AG08395 (cell line): ENCODE measurements around the gene KDM5B.
A peak's percentile ranks its signal among the peaks of the same experiment; 100 is the strongest.

Source experiments
- DNase-seq: peaks from one replicate; pipeline ENCODE4 v3.0.0; 2012; ENCODE audit warnings: mixed read lengths, low spot score

The KDM5B gene

GRCh38 chr1:202711949-202712635 is 96.1 kb downstream of the KDM5B start:
- DNase-seq = no peak

DNA sequence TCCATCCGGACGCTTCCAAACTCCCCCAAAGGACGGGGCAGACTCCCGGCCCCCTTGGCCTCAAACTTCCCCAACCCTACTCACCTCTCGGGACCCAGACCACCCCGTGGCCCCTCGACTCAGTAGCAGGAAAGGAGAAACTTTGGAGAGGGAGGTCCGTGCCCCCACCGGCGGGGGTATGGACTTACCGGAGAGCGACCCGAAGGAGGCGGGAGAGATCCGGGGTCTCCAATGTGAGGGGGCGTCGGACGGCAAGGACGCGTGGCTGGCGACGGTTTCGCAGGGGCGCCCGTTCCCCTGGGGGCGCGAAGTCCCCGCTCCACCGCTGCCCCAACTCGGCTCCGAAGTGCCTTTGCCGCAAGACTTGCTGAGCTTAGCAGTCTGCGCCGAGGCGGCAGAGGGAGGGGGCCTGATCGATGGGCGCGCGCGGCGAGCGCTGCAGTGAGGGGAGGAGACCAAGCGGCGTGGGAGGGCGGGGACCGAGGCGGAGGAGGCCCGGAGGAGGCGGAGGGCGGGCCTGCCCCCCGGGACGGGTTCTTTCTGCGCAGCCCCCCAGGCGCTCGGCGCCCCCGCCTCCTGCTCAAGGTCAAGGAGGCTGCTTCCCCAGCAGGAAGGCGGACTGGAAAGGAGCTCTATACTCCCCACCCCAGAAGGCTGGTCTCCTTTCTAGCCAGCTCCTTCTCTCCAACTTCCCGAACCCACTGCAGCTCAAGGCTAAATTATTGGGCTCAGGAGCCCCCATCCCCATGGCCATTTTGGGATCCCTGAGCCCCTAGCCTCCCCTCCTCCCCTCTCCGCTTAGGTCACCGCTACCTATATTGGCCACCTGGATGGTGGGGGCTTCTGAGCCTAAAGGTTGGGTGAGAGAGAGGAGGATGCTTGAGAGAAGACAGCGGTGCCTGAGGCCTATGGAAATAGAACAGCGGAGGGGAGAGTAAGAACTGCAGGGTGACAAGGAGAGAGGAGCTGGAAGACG is 97.9 kb downstream of the KDM5B start, which contains the start of gene SYT2:
SYT2 (minus strand) TSS at position 385 of the 976 bp plus-strand sequence. CDS start 104,682 bp downstream, outside the sequence.
- DNase-seq = peak; percentile 22

- no peak for DNase-seq
Measured at GRCh38 chr1:202709276-202710041, 98.8 kb downstream of the KDM5B start.

DNA sequence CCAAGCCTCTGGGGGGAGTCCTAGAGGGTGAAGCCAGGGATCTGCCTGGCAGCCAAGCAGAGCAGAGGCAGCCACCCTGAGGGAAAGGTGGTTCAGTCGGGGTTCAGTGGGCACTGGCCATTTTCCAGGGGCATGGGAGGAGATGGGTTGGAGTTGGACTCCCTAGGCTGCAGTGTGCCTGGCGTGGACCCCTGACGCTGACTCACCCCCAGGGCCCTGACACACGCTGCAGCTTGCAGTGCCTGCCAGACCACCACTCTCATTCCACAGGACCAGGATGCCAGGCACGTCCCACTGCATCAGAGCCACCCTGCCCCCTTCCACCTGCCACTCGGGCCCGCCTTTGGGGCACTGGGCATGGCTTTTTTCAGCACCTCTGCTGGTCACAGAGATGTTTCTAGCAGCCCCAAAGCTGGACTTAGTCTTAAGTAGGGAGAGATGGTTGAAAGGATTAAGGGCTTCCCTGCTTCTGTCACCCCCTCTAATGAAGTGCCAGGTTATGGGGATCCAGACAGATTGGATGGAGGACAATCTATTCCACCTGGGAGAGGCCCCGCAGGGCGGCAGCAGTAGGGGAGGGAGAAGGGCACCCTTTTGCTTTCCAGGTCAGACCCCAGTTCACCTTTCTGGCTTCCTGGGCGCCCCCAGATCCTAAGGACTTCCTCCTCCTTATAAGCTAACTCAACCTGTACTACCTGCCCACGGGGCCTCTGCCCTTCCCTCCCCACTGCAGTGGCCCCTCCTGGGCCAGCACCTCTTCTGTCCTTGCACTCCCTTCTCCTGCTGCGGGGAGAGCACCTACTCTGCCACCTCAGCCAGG is 99.6 kb downstream of the KDM5B start:
- no peak for DNase-seq

DNA sequence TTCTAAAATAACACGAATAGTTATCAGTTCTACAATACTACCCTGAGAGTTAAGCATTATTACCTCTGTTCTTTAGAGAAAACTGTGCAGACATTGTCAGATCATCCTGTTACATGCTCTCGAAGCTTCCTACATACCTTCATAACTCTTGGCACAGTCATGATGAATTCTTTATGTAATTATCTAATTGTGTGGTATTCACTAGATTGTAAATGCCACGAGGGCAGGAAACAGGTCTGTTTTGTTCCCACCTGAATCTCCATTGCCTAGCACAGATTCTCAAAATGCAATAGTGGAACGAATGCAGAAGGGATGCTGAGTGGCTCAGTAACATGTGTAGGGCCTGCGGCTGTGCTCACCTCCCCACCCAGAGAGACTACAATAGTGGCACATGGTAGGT is 101.4 kb downstream of the KDM5B start:
- no peak for DNase-seq

GRCh38 chr1:202704601-202705000 is 103.6 kb downstream of the KDM5B start:
- DNase-seq = no peak

- DNase-seq = no peak
Measured at GRCh38 chr1:202703191-202703590, 105.0 kb downstream of the KDM5B start.

- no peak for DNase-seq
Measured at GRCh38 chr1:202702088-202702487, 106.1 kb downstream of the KDM5B start.

- no peak for DNase-seq
Measured at GRCh38 chr1:202701200-202701599, 107.0 kb downstream of the KDM5B start.

DNA sequence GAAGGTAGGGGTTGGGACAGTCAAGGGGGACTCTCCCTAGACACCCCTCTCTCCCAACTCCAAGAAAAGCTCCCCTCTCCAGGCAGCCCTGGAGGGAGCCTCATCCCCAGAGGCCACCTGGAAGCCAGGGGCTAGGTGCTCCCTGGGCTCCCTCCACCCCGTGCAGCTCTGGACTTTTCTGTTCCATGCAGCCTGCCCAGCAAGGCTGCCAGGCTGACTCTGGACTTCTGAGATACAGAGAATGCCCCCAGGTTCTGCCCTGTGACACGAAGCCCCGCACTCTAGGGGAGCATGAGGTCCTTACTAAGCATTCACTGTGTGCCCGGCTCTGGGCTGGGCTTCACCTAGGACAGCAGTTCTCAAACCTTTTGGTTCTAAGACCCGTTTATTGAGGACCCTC is 108.2 kb downstream of the KDM5B start:
- no peak for DNase-seq

DNA sequence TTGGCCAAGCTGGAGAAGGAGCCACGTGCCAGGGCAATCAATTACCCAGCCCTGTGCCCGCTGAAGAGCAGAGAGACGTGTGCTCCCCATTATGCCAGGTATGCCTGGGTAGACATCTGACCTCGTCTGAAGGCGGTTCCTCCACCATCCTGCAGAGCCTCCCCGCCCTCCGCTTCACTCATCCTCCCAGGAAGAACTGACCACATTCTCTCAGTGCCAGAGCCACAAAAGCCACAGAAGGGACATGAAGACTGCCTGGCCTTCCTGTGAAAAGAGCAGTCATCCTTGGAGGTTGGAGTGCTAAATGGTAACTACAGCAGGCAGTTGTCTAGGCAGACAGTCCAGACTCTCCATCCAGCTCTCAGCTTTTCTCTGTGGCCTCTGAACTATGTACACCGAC is 109.9 kb downstream of the KDM5B start:
- DNase-seq = no peak

DNA sequence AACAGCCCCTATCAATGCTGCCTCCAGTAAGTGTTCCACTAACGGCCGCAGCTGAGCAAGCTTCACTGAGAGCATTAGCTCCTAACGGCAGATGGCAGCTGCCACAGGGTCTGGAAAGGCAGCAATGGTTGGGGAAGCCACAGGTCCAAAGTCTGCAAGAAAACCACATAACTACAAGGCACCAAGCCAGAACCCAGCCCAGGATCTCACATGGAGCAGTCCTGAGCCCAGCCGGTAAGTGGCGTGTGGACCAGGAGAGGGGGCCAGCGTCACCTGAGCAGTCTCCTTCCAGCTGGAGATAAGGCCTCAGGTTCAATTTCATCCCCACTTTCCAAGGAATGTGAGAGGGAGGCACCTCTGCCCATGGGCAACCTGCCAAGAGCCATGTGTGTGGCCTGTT is 111.2 kb downstream of the KDM5B start:
- DNase-seq = no peak

DNA sequence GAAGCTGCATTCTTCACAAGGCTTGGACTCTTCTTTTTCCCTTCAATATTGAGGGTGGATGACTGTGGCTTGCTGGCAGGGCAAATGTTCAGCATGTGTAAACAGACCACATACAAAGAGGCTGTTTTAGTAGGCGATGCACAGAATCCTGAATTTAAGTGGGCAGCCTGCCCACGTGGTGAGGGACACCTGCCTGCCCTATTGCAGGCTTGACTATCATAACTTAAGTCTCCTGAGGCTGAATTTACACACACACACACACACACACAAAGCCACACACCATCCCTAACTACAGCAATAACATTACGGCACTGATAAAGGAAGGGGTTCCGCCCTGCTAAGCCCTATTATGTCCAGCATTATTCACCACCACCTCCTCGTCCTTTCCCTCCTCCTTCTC is 113.9 kb downstream of the KDM5B start:
- DNase-seq = no peak

DNA sequence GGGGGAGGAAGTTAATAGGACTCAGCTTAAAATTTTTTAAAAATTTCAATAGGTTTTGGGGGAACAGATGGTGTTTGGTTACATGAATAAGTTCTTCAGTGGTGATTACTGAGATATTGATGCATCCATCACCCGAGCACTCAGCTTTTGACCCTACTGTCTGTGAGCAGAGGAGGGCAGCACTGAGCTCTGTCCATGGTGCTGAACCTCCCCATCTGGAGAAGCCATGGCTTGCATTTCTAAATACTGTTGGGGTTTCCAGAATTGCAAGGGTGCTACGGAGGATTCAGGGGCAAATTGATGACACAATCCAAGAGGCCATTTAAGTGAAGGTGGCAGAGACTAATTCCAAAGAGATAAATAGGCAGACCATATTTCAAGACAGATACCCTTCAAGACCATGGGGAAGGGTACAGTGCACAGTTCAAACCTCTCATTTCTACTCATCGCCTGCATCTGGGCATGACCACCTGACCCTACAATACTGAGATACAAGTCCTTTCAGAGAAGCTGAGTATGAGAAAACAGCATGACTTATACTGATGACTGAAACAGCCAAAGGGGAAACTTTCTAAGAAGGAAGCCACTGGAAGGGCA is 115.2 kb downstream of the KDM5B start:
- peak; percentile 86 for DNase-seq

DNA sequence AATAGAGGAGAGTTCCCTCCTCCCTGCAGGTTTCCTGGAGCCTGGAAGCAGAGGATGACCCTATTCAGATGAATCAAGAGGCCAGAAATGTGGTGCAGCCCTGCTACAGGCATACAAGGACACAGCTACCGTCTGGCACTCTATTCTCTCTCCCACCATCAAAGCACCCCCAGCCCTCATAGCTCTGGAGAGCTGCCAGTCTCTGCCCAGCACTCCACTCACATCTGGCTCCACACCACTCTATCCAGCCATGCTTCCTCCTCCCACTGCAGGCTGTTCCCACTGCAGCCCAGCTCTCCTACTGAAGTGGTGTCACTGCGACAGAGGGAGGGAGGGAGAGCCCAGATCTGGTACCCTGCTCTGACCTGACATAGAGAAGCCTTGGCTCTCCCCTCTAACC is 116.4 kb downstream of the KDM5B start:
- DNase-seq = no peak

DNA sequence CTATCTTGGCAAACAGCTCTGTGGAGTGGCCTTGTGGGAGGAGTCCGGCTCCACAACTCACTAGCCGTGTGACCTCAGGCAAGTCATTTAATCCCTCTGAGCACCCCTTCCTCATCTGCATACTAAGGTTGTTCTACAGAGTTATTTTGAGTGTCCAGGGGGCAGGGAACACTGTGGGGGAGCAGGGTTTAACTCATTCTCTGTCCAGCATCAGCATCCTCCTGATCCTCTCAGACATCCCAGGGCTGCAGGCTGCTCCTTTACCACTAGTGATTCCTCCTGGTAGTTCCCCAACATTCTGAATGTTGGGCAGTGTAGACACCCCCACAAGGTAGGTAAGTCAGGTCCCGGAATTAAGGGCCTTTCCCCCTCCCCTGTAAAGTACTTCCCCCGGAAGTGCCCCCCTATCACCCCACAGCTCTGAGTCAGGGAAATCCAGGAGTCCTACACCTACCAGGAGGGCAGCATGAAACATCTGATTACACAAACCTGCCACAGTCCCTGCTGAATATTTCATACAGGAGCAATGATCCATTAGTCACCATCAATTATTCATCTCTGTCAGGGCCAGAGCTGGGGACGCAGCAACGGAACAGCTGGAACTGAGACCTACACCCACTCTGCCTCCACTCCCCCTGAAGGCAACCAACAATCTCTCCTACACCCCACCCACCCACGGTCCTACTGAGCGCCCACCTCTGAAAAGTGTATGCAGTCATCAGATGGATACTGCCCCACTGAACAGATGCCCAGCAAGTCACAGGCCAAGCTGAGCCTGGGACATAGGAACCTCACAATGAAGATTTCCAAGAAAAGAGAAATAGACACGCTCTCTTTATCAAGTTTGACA is 118.5 kb downstream of the KDM5B start:
- no peak for DNase-seq

- no peak for DNase-seq
Measured at GRCh38 chr1:202689082-202689481, 119.1 kb downstream of the KDM5B start.

- no peak for DNase-seq
Measured at GRCh38 chr1:202688401-202688800, 119.8 kb downstream of the KDM5B start.

DNA sequence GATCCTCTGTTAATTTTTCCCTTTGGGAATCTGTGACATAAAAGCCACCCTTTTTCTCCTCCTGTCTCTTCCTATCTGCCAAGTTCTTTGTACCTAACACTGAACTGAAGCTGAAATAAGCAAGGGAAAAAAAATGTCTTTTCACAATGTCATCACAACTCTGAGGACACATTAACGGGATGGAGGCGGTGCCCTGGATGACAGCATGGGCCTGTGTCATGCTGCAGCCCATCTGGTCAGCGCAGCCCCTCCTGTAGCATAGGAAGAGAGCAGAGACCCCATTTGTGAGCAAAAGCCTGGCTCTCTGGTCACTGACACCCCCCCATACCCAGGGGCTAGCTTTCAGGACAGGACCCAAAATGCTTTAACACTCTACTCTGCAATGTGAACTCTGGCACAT is 120.4 kb downstream of the KDM5B start:
- DNase-seq = no peak

- DNase-seq = no peak
Measured at GRCh38 chr1:202687370-202687769, 120.9 kb downstream of the KDM5B start.
